K562 (cell line): ENCODE measurements around the gene FAM53A. TPM values are rescaled to one million over a fixed set of nuclear protein-coding genes. Genes with fewer than 3 reads are reported as not detected.

Experiments used
- ATAC-seq: fragments of 200-7000 bp; cut with Tn5 transposase; 3 replicates; pipeline ENCODE4 v1.9.1; 2020; ENCODE audit warnings: moderate library complexity
- BruUV-seq: library from RNA; stranded (reverse); fragments of 400-500 nt; replicated peaks from 2 replicates; lab custom pipeline; 2021; lab: Mats Ljungman, UMichigan
- CTCF ChIA-PET: fragments of 300-600 bp; formaldehyde crosslinking; extraction: SDS; loops from one replicate; lab custom pipeline; 2021; ENCODE audit warnings: low intra/inter-chr PET ratio; lab: Yijun Ruan, JAX
- POLR2A ChIA-PET: fragments of 300-600, 350-650 bp; sonication (Branson Sonifier 250); formaldehyde crosslinking; extraction: SDS; loops from one replicate; lab custom pipeline; 2021; ENCODE audit warnings: antibody characterized with exemption, inconsistent platforms; lab: Yijun Ruan, JAX
- DNase-seq, 4 experiments: peaks; one replicate each; pipeline versions ENCODE4 v3.0.0 to v3.0.0-alpha.2; 2011 to 2018; ENCODE audit warnings: low spot score in 3 of 4, mixed read lengths in 3 of 4; ENCODE audit errors: extremely low read depth in 1 of 4
- FAIRE-seq: peaks from 2 replicates; lab custom pipeline; 2011; peaks lifted over from hg19 to GRCh38; lab: Jason Lieb, UNC
- H2AFZ ChIP-seq: 2 replicates; pipeline ENCODE4 v1.6.0; 2011; ENCODE audit warnings: low read depth, low read length, control low read depth, inconsistent platforms
- H3K27ac ChIP-seq: fragments of 200-600 bp; 3 replicates; pipeline ENCODE4 v1.8.0; 2011; ENCODE audit warnings: low read depth, mild to moderate bottlenecking, control low read depth, inconsistent platforms, low read length, moderate library complexity, mixed read lengths; ENCODE audit errors: extremely low read depth
- H3K27me3 ChIP-seq, 2 experiments: fragments of 300-600 bp in 1 of 2; 2 replicates in 1 of 2; 3 replicates in 1 of 2; pipeline versions ENCODE4 v1.6.0 to v1.8.0; 2011; ENCODE audit warnings: inconsistent platforms in 2 of 2, low read length in 2 of 2, mild to moderate bottlenecking in 1 of 2, mixed read lengths in 1 of 2, moderate library complexity in 1 of 2; ENCODE audit not compliant: control insufficient read depth in 2 of 2, insufficient read depth in 2 of 2
- H3K36me3 ChIP-seq: fragments of 300-600 bp; 3 replicates; pipeline ENCODE4 v1.8.0; 2011; ENCODE audit warnings: mild to moderate bottlenecking, low read length, inconsistent platforms; ENCODE audit not compliant: control insufficient read depth, insufficient read depth
- H3K4me1 ChIP-seq, 2 experiments: fragments of 200-600 bp in 1 of 2; replicated peaks in 1 of 2; 2 replicates in 1 of 2; 3 replicates in 1 of 2; pipeline versions ENCODE4 v1.5.1 to v1.8.0; 2011; ENCODE audit warnings: inconsistent platforms in 2 of 2, low read length in 2 of 2, mild to moderate bottlenecking in 1 of 2, mixed read lengths in 1 of 2, moderate library complexity in 1 of 2; ENCODE audit not compliant: control insufficient read depth in 2 of 2, insufficient read depth in 2 of 2
- H3K4me2 ChIP-seq: 2 replicates; pipeline ENCODE4 v1.6.1; 2011; ENCODE audit warnings: low read length, control low read depth, inconsistent platforms, mixed read lengths; ENCODE audit not compliant: insufficient read depth
- H3K4me3 ChIP-seq: fragments of 200-600 bp; sonication (generic), shearing (Covaris generic); 2 replicates; pipeline ENCODE4 v1.5.1; 2016; ENCODE audit warnings: control low read depth, inconsistent platforms
- H3K79me2 ChIP-seq: fragments of 200-600 bp; 3 replicates; pipeline ENCODE4 v1.8.0; 2011; ENCODE audit warnings: low read length, inconsistent platforms; ENCODE audit not compliant: control insufficient read depth, insufficient read depth
- H3K9ac ChIP-seq, 2 experiments: 2 replicates each; pipeline versions ENCODE4 v1.6.0 to v1.6.1; 2011; ENCODE audit warnings: low read depth in 2 of 2, low read length in 2 of 2, control low read depth in 1 of 2, inconsistent platforms in 1 of 2, mild to moderate bottlenecking in 1 of 2, mixed read lengths in 1 of 2; ENCODE audit not compliant: insufficient read depth in 1 of 2
- H3K9me1 ChIP-seq: one replicate; pipeline ENCODE4 v1.6.0; 2011; ENCODE audit warnings: inconsistent platforms, mild to moderate bottlenecking, low read length, moderate library complexity; ENCODE audit not compliant: control insufficient read depth, insufficient read depth
- H3K9me3 ChIP-seq: replicated peaks from 2 replicates; pipeline ENCODE4 v1.5.1; 2011; ENCODE audit warnings: low read depth, low read length, inconsistent platforms; ENCODE audit not compliant: control insufficient read depth, insufficient read depth
- H4K20me1 ChIP-seq: replicated peaks from 2 replicates; pipeline ENCODE4 v1.6.1; 2011; ENCODE audit warnings: low read length, inconsistent platforms, mixed read lengths; ENCODE audit not compliant: control insufficient read depth, insufficient read depth
- CAMTA2 ChIP-seq: fragments of 250-450 bp; sonication (Bioruptor Pico); conservative IDR thresholded peaks from 2 replicates; pipeline ENCODE4 v1.5.1; 2022
- HNRNPLL ChIP-seq: fragments of 200-400 bp; formaldehyde crosslinking; IDR thresholded peaks from 2 replicates; pipeline ENCODE4 v1.6.1; 2017; ENCODE audit warnings: low read length, low read depth, mild to moderate bottlenecking; ENCODE audit not compliant: poor library complexity, severe bottlenecking
- PRMT5 ChIP-seq: sonication (generic); formaldehyde crosslinking; IDR thresholded peaks from 2 replicates; pipeline ENCODE4 v1.5.0; 2020; ENCODE audit warnings: missing genetic modification reagents
- SRSF9 ChIP-seq: fragments of 200-400 bp; formaldehyde crosslinking; IDR thresholded peaks from 2 replicates; pipeline ENCODE4 v1.6.1; 2017; ENCODE audit warnings: low read depth, low read length, borderline replicate concordance
- ZZZ3 ChIP-seq: fragments of 450-650 bp; IDR thresholded peaks from 2 replicates; pipeline ENCODE4 v1.6.1; 2016; ENCODE audit warnings: antibody characterized with exemption, mild to moderate bottlenecking, moderate library complexity
- WGBS: fragments of 100-300 bp; shearing (Covaris generic); methylation state at CpG from one replicate; pipeline ENCODE4 v1.1.6; 2016; ENCODE audit warnings: low coverage, mixed read lengths; ENCODE audit not compliant: insufficient coverage; ENCODE audit errors: missing lambda C conversion rate; 5-methylcytosine and 5-hydroxymethylcytosine counted together
- in situ Hi-C: fragments of 300-500 bp; cut with MboI; formaldehyde crosslinking; loops from 4 replicates; pipeline ENCODE4 v1.15.0; 2018; ENCODE audit warnings: inconsistent platforms, mixed read lengths
- intact Hi-C: fragments of 100-400 bp; cut with micrococcal nuclease; formaldehyde crosslinking; loops from 2 replicates; pipeline ENCODE4 v1.14.2; 2022
- polyA plus RNA-seq, 8 experiments: library from polyadenylated mRNA; depleted of rRNA in 4 of 8; stranded (reverse) in 5 of 8; unstranded in 3 of 8; fragments of >200 nt; fragmentation: Nextera tagmentation in 2 of 8; fragmentation: Illumina TruSeq in 1 of 8; extraction: Ambion mirVana in 2 of 8; extraction: Trizol in 1 of 8; gene quantifications; 2 replicates each; pipeline versions ENCODE4 v1.2.1 to v1.2.3, GENCODE V29; 2011 to 2014; ENCODE audit warnings: inconsistent platforms in 1 of 8, missing spikeins in 1 of 8
- total RNA-seq, 7 experiments: library from RNA; depleted of rRNA in 6 of 7; stranded (reverse); fragments of >200 nt in 6 of 7; fragmentation: Illumina TruSeq in 2 of 7; extraction: Trizol in 2 of 7; gene quantifications; 2 replicates each; pipeline versions ENCODE4 v1.2.1 to v1.2.3, GENCODE V29; 2011 to 2021; ENCODE audit warnings: low replicate concordance in 1 of 7
- TF ChIP-seq, protein P1 (sequence below): fragments of 250-450 bp; sonication (Bioruptor Pico); IDR thresholded peaks from 2 replicates; pipeline ENCODE4 v1.8.0; 2022; ENCODE audit warnings: moderate library complexity, mild to moderate bottlenecking, inconsistent platforms
- TF ChIP-seq, protein P2 (sequence below): fragments of 450-650 bp; IDR thresholded peaks from 2 replicates; pipeline ENCODE4 v1.6.1; 2017; ENCODE audit warnings: antibody characterized with exemption

The FAM53A gene
- total and polyA plus RNA-seq, 9 of the 15 experiments (the other 6 are each of a cell fraction or from before 2014, with no cell fraction given): 0.53 to 2.7 (median 1.4) TPM; not detected in 2

DNA sequence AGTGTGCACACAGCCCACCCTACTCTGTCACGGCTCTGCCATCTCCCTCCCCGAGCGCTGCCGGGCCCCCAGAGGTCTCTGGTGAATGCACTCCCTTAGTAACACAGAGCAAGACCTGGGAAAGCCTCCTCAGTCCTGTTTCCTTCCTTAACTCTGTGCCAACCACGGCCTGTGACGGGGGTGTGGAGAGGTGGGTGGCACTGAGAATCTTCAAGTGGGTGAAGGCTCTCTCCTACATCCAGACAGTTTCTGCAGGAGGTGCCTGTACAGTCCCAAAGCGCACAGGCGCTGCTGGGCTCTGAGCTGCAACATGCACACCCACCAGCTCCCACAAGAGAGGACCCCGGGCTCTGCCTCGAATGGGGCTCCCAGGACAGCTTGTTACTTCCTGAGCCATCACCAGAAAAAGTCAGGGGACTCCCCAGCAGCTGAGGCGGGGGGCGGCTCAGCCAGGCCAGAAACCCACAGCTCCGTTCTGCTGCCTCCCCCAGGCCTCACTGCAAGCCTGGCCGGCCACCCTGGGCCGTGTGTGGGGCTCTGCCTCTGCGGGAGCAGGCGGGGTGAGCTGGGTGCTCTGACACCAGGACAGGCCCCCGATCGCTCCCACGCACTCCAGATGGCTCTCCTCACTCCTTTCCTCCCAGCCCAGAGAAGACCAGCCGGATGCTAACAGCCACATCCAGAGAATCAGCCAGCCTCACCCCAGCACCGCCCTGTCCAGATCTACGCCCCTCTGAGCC lies 29.7 kb downstream of the FAM53A start:
- no peak overlapping the region for H3K4me2 ChIP-seq
- peaks cover 0 to 41% of the 10 kb centered on the region in 2 experiments; a peak in 2 of 5 replicates for H3K4me1 ChIP-seq
- no peaks in the 10 kb centered on the region for H3K9me3 ChIP-seq
- no peaks in the 10 kb centered on the region for H3K36me3 ChIP-seq
- no TSS peak for BruUV-seq
- ATAC-seq (peak; percentile 54; the same call in 2 of the 3 replicates), FAIRE-seq (no peak), DNase-seq (no peak)
- H3K79me2 ChIP-seq: no peaks in the 10 kb centered on the region
- H3K9ac ChIP-seq: peak overlapping the region in 1 of 2 experiments; percentile 42; a peak in 1 of 4 replicates
- no peak overlapping the region for H3K27ac ChIP-seq
- TF ChIP-seq HNRNPLL (no peak), ZZZ3 (no peak), PRMT5 (CRISPR knock-in tag) (no peak), SRSF9 (no peak), CAMTA2 (CRISPR knock-in tag) (no peak)
- TF ChIP-seq, protein P1, sequence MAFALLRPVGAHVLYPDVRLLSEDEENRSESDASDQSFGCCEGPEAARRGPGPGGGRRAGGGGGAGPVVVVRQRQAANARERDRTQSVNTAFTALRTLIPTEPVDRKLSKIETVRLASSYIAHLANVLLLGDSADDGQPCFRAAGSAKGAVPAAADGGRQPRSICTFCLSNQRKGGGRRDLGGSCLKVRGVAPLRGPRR: no peak
- TF ChIP-seq, protein P2, sequence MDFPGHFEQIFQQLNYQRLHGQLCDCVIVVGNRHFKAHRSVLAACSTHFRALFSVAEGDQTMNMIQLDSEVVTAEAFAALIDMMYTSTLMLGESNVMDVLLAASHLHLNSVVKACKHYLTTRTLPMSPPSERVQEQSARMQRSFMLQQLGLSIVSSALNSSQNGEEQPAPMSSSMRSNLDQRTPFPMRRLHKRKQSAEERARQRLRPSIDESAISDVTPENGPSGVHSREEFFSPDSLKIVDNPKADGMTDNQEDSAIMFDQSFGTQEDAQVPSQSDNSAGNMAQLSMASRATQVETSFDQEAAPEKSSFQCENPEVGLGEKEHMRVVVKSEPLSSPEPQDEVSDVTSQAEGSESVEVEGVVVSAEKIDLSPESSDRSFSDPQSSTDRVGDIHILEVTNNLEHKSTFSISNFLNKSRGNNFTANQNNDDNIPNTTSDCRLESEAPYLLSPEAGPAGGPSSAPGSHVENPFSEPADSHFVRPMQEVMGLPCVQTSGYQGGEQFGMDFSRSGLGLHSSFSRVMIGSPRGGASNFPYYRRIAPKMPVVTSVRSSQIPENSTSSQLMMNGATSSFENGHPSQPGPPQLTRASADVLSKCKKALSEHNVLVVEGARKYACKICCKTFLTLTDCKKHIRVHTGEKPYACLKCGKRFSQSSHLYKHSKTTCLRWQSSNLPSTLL: no peak
- H3K4me3 ChIP-seq: no peak overlapping the region
- ChIA-PET POLR2A (interaction anchor here (0.6 to 0.8 kb wide), 2 partner anchors 25 to 154 kb away, joined by 3 read pairs; no protein-coding TSS in a partner anchor), CTCF (no interaction called here)
- peaks cover 0 to 19% of the 10 kb centered on the region in 2 experiments; a peak in 3 of 5 replicates for H3K27me3 ChIP-seq
- WGBS: 27% methylated on average over 22 of the region's 23 CpGs
- in situ Hi-C loops: no loop called here
- peaks cover 6% of the 10 kb centered on the region for H4K20me1 ChIP-seq
- H2AFZ ChIP-seq: no peak overlapping the region
- intact Hi-C loops: no loop called here
- H3K9me1 ChIP-seq: no peaks in the 10 kb centered on the region
